ENCODE results near the gene KDM1B.
A peak's percentile ranks its signal among the peaks of the same experiment; 100 is the strongest.

KDM1B gene

GRCh38 chr6:18264219-18264922, 109.1 kb downstream of the KDM1B start, which contains the start of gene DEK:
Gene DEK, minus strand, starts transcription at chr6:18264530. Its CDS starts 543 bp downstream, at chr6:18263987.
- DNase-seq = peak; percentile 58

GRCh38 chr6:18264923-18265377, 109.7 kb downstream of the KDM1B start:
- no peak for DNase-seq

GRCh38 chr6:18265787-18266522, 110.7 kb downstream of the KDM1B start:
- no peak for DNase-seq

GRCh38 chr6:18266523-18266912, 111.3 kb downstream of the KDM1B start:
- no peak for DNase-seq

- no peak for DNase-seq
Measured at GRCh38 chr6:18268066-18268465, 112.8 kb downstream of the KDM1B start.

GRCh38 chr6:18269253-18269652, 114.0 kb downstream of the KDM1B start:
- no peak for DNase-seq

- DNase-seq = no peak
Measured at GRCh38 chr6:18269717-18270116, 114.5 kb downstream of the KDM1B start.

GRCh38 chr6:18270216-18270615, 115.0 kb downstream of the KDM1B start:
- no peak for DNase-seq

All from NCI-H1436 treated with DMSO at 0.1 percent for 48 hours (cell line).